Ishikawa (cell line): Measurements from ENCODE around the gene AGPAT2.

Source experiments
- CEBPB ChIP-seq: IDR thresholded peaks from 2 replicates; pipeline ENCODE4 v1.6.1; 2012
- CREB1 ChIP-seq: IDR thresholded peaks from 2 replicates; pipeline ENCODE4 v1.6.1; 2012; ENCODE audit warnings: low read depth
- EGR1 ChIP-seq: IDR thresholded peaks from 2 replicates; pipeline ENCODE4 v1.6.1; 2012
- EP300 ChIP-seq: IDR thresholded peaks from 2 replicates; pipeline ENCODE4 v1.6.1; 2012; ENCODE audit warnings: borderline replicate concordance
- FOXM1 ChIP-seq: IDR thresholded peaks from 2 replicates; pipeline ENCODE4 v1.6.1; 2012; ENCODE audit warnings: low read depth, borderline replicate concordance
- MAX ChIP-seq: IDR thresholded peaks from 2 replicates; pipeline ENCODE4 v1.6.1; 2012
- NFIC ChIP-seq: IDR thresholded peaks from 2 replicates; pipeline ENCODE4 v1.6.1; 2012
- RAD21 ChIP-seq: IDR thresholded peaks from 2 replicates; pipeline ENCODE4 v1.6.1; 2012; ENCODE audit warnings: low read depth
- TAF1 ChIP-seq: IDR thresholded peaks from 2 replicates; pipeline ENCODE4 v1.6.1; 2012; ENCODE audit warnings: low read depth, mild to moderate bottlenecking
- TCF12 ChIP-seq: IDR thresholded peaks from 2 replicates; pipeline ENCODE4 v1.6.1; 2012; ENCODE audit warnings: low read depth
- TEAD4 ChIP-seq: IDR thresholded peaks from 2 replicates; pipeline ENCODE4 v1.6.1; 2012
- YY1 ChIP-seq: IDR thresholded peaks from 2 replicates; pipeline ENCODE4 v1.6.1; 2012; ENCODE audit warnings: low read depth
- ZBTB7A ChIP-seq: IDR thresholded peaks from 2 replicates; pipeline ENCODE4 v1.6.1; 2012; ENCODE audit warnings: low read depth
- TF ChIP-seq, protein P1 (sequence below): IDR thresholded peaks from 2 replicates; pipeline ENCODE4 v1.6.1; 2012
- TF ChIP-seq, protein P2 (sequence below): IDR thresholded peaks from 2 replicates; pipeline ENCODE4 v1.6.1; 2012; ENCODE audit warnings: low read depth, mild to moderate bottlenecking

AGPAT2 gene

DNA sequence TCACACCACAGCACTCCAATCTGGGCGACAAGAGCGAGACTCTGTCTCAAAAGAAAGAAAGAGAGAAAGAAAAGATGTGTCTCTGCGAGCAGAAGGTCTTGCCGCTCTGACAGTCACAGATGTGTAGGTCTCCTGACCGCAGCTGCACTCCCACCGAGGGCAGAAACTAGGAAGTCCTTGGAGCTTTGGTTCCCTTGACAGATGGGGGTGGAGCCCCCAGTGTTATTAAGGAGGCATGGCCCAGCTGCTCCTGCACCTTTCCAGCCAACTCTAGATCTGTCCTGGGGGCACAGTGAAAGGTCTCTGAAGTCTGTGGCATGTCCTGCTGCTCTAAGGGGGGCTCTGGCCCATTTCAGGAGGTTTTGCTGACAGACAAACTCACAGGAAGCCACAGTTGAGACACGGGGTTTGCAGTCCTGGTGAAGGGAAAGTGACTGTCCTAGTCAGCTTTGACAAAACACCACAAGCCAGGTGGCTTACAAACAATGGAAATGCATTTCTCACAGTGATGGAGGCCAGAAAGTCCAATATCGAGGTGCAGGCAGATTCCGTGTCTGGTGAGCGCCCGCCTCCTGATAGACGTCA is 16.1 kb upstream of the AGPAT2 start:
- TF ChIP-seq RAD21 (no peak), TAF1 (no peak), TCF12 (no peak), EP300 (no peak), FOXM1 (no peak), EGR1 (no peak), TEAD4 (no peak), YY1 (no peak), NFIC (no peak), ZBTB7A (no peak)
- TF ChIP-seq, protein P1, sequence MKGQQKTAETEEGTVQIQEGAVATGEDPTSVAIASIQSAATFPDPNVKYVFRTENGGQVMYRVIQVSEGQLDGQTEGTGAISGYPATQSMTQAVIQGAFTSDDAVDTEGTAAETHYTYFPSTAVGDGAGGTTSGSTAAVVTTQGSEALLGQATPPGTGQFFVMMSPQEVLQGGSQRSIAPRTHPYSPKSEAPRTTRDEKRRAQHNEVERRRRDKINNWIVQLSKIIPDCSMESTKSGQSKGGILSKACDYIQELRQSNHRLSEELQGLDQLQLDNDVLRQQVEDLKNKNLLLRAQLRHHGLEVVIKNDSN: no peak

- TF ChIP-seq NFIC: no peak
- no peak for TF ChIP-seq TAF1
- TF ChIP-seq TCF12: no peak
- TF ChIP-seq FOXM1: no peak
- no peak for TF ChIP-seq YY1
- no peak for TF ChIP-seq TEAD4
- no peak for TF ChIP-seq RAD21
- TF ChIP-seq ZBTB7A: no peak
- TF ChIP-seq, protein P2, sequence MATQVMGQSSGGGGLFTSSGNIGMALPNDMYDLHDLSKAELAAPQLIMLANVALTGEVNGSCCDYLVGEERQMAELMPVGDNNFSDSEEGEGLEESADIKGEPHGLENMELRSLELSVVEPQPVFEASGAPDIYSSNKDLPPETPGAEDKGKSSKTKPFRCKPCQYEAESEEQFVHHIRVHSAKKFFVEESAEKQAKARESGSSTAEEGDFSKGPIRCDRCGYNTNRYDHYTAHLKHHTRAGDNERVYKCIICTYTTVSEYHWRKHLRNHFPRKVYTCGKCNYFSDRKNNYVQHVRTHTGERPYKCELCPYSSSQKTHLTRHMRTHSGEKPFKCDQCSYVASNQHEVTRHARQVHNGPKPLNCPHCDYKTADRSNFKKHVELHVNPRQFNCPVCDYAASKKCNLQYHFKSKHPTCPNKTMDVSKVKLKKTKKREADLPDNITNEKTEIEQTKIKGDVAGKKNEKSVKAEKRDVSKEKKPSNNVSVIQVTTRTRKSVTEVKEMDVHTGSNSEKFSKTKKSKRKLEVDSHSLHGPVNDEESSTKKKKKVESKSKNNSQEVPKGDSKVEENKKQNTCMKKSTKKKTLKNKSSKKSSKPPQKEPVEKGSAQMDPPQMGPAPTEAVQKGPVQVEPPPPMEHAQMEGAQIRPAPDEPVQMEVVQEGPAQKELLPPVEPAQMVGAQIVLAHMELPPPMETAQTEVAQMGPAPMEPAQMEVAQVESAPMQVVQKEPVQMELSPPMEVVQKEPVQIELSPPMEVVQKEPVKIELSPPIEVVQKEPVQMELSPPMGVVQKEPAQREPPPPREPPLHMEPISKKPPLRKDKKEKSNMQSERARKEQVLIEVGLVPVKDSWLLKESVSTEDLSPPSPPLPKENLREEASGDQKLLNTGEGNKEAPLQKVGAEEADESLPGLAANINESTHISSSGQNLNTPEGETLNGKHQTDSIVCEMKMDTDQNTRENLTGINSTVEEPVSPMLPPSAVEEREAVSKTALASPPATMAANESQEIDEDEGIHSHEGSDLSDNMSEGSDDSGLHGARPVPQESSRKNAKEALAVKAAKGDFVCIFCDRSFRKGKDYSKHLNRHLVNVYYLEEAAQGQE: no peak
- TF ChIP-seq CEBPB: no peak
- no peak for TF ChIP-seq MAX
- TF ChIP-seq, protein P1: no peak
- TF ChIP-seq EGR1: no peak
- no peak for TF ChIP-seq EP300
- TF ChIP-seq CREB1: no peak
These were observed 14.4 kb upstream of the AGPAT2 start for GRCh38 chr9:136701668-136702053.

- TF ChIP-seq ZBTB7A (no peak), CREB1 (no peak), FOXM1 (no peak), YY1 (no peak), NFIC (no peak), TCF12 (no peak), EGR1 (no peak), EP300 (no peak), CEBPB (no peak), RAD21 (no peak), TEAD4 (no peak), TAF1 (no peak), MAX (no peak)
- TF ChIP-seq, protein P1: no peak
- TF ChIP-seq, protein P2: no peak
These were observed 13.9 kb upstream of the AGPAT2 start for GRCh38 chr9:136700959-136701667.

GRCh38 chr9:136700304-136700703 is 13.0 kb upstream of the AGPAT2 start:
- no peak for TF ChIP-seq TAF1
- no peak for TF ChIP-seq CREB1
- no peak for TF ChIP-seq EP300

- TF ChIP-seq EP300 (no peak), FOXM1 (no peak), ZBTB7A (no peak), YY1 (no peak), NFIC (no peak), CREB1 (no peak), MAX (no peak), TEAD4 (no peak), EGR1 (no peak), TCF12 (no peak), TAF1 (no peak), CEBPB (no peak), RAD21 (no peak)
- TF ChIP-seq, protein P2: no peak
- TF ChIP-seq, protein P1: no peak
These were observed 11.5 kb upstream of the AGPAT2 start for GRCh38 chr9:136698635-136699246.
